ENCODE data around the gene RND1.

GRCh38 chr12:48869191-48869590, 3.5 kb upstream of the RND1 start:
- TF ChIP-seq CTCF (IDR thresholded peaks at IDR 0.05), result no peak
- TF ChIP-seq POLR2A (IDR thresholded peaks at IDR 0.05), result no peak
